GM19023 (cell line): ENCODE data around the gene CSTPP1.

Source experiments
- ATAC-seq: cut with Tn5 transposase; IDR thresholded peaks from one replicate; pipeline ENCODE4 v1.9.1; 2021; ENCODE audit warnings: mild to moderate bottlenecking, moderate library complexity; ENCODE audit not compliant: unreplicated experiment

The CSTPP1 gene

GRCh38 chr11:47124675-47125074 is 188.1 kb downstream of the CSTPP1 start:
- no peak for ATAC-seq

- no peak for ATAC-seq
Observed at GRCh38 chr11:47125083-47125482, 188.5 kb downstream of the CSTPP1 start.

- ATAC-seq: no peak
Observed at GRCh38 chr11:47127213-47127612, 190.7 kb downstream of the CSTPP1 start.

- no peak for ATAC-seq
Observed at GRCh38 chr11:47130543-47130942, 194.0 kb downstream of the CSTPP1 start.

- ATAC-seq: no peak
Observed at GRCh38 chr11:47131136-47131535, 194.6 kb downstream of the CSTPP1 start.

GRCh38 chr11:47132490-47132889 is 195.9 kb downstream of the CSTPP1 start:
- no peak for ATAC-seq

- no peak for ATAC-seq
Observed at GRCh38 chr11:47132981-47133380, 196.4 kb downstream of the CSTPP1 start.

GRCh38 chr11:47136327-47136726 is 199.8 kb downstream of the CSTPP1 start:
- no peak for ATAC-seq

- ATAC-seq: no peak
Observed at GRCh38 chr11:47136921-47137320, 200.4 kb downstream of the CSTPP1 start.

- no peak for ATAC-seq
Observed at GRCh38 chr11:47137476-47137875, 200.9 kb downstream of the CSTPP1 start.

- no peak for ATAC-seq
Observed at GRCh38 chr11:47139878-47140277, 203.3 kb downstream of the CSTPP1 start.

- ATAC-seq: no peak
Observed at GRCh38 chr11:47143322-47143721, 206.8 kb downstream of the CSTPP1 start.

GRCh38 chr11:47144541-47144940 is 208.0 kb downstream of the CSTPP1 start:
- no peak for ATAC-seq

GRCh38 chr11:47147250-47147649 is 210.7 kb downstream of the CSTPP1 start:
- ATAC-seq: no peak

GRCh38 chr11:47147681-47148080 is 211.1 kb downstream of the CSTPP1 start:
- no peak for ATAC-seq

GRCh38 chr11:47148270-47148669 is 211.7 kb downstream of the CSTPP1 start:
- no peak for ATAC-seq

GRCh38 chr11:47148903-47149531 is 212.5 kb downstream of the CSTPP1 start:
- no peak for ATAC-seq

GRCh38 chr11:47149782-47150181 is 213.2 kb downstream of the CSTPP1 start:
- no peak for ATAC-seq

GRCh38 chr11:47152126-47152952 is 215.8 kb downstream of the CSTPP1 start:
- no peak for ATAC-seq

- no peak for ATAC-seq
Observed at GRCh38 chr11:47152953-47153950, 216.7 kb downstream of the CSTPP1 start.
